Hematopoietic multipotent progenitor cell treated with erythropoietin and hydrocortisone succinate and interleukin-3 and kit ligand, for 15 days (in vitro differentiated cells): Measurements from ENCODE around the gene ZGLP1.

Experiments
- DNase-seq: peaks from one replicate; pipeline ENCODE4 v3.0.0-alpha.2; 2015; ENCODE audit warnings: low spot score

Gene ZGLP1

GRCh38 chr19:10277795-10278589 is 31.6 kb downstream of the ZGLP1 start:
- DNase-seq: no peak

GRCh38 chr19:10274589-10274988 is 35.0 kb downstream of the ZGLP1 start:
- DNase-seq: no peak

- no peak for DNase-seq
Measured at GRCh38 chr19:10271543-10272086, 38.0 kb downstream of the ZGLP1 start.

GRCh38 chr19:10270616-10271394 is 38.8 kb downstream of the ZGLP1 start, which contains the start of gene ICAM1:
ICAM1 (plus strand) TSS chr19:10271120; CDS start chr19:10271160, 40 bp downstream.
- no peak for DNase-seq

- no peak for DNase-seq
Measured at GRCh38 chr19:10270180-10270615, 39.4 kb downstream of the ZGLP1 start.

- DNase-seq: peak; percentile 84
Measured at GRCh38 chr19:10269333-10270179, 40.1 kb downstream of the ZGLP1 start.

- no peak for DNase-seq
Measured at GRCh38 chr19:10268071-10268470, 41.5 kb downstream of the ZGLP1 start.

GRCh38 chr19:10266706-10267105 is 42.9 kb downstream of the ZGLP1 start:
- DNase-seq: no peak

GRCh38 chr19:10262771-10263170 is 46.8 kb downstream of the ZGLP1 start:
- no peak for DNase-seq

GRCh38 chr19:10260141-10260584 is 49.5 kb downstream of the ZGLP1 start:
- no peak for DNase-seq

GRCh38 chr19:10259162-10259905 is 50.3 kb downstream of the ZGLP1 start:
- peak; percentile 88 for DNase-seq

GRCh38 chr19:10258080-10258710 is 51.4 kb downstream of the ZGLP1 start:
- DNase-seq: no peak

GRCh38 chr19:10256970-10257615 is 52.5 kb downstream of the ZGLP1 start:
- DNase-seq: no peak

GRCh38 chr19:10256551-10256950 is 53.1 kb downstream of the ZGLP1 start:
- no peak for DNase-seq

- no peak for DNase-seq
Measured at GRCh38 chr19:10255358-10255757, 54.3 kb downstream of the ZGLP1 start.
